GM19099 (cell line): ENCODE results near the gene MKLN1.

Experiments used
- POLR2A ChIP-seq: IDR thresholded peaks from 3 replicates; pipeline ENCODE4 v1.6.1; 2011; ENCODE audit warnings: low read depth; ENCODE audit not compliant: insufficient read length; ENCODE audit errors: extremely low read depth

The MKLN1 gene

GRCh38 chr7:131540491-131541162 lies 213.0 kb downstream of the MKLN1 start:
- no peak for TF ChIP-seq POLR2A

GRCh38 chr7:131543298-131543697 lies 215.6 kb downstream of the MKLN1 start:
- no peak for TF ChIP-seq POLR2A

GRCh38 chr7:131544021-131544420 lies 216.3 kb downstream of the MKLN1 start:
- no peak for TF ChIP-seq POLR2A

GRCh38 chr7:131544449-131545301 lies 217.0 kb downstream of the MKLN1 start:
- TF ChIP-seq POLR2A = no peak

- TF ChIP-seq POLR2A = no peak
Observed at GRCh38 chr7:131546126-131546525, 218.4 kb downstream of the MKLN1 start.
